A549 (cell line): ENCODE measurements around the gene PIBF1.

Source experiments
- CTCF ChIP-seq: fragments of >200 bp; sonication (Bioruptor Twin); formaldehyde crosslinking; IDR thresholded peaks from 3 replicates; pipeline ENCODE4 v1.5.1; 2016
- JUN ChIP-seq, 2 experiments: fragments of >200 bp; sonication (Bioruptor Twin); formaldehyde crosslinking; IDR thresholded peaks; 2 replicates in 1 of 2; 3 replicates in 1 of 2; pipeline ENCODE4 v1.6.1; 2016 to 2017
- JUNB ChIP-seq: fragments of >200 bp; sonication (Bioruptor Twin); formaldehyde crosslinking; IDR thresholded peaks from 2 replicates; pipeline ENCODE4 v1.6.1; 2016
- MAZ ChIP-seq: fragments of 150-350 bp; IDR thresholded peaks from 2 replicates; pipeline ENCODE4 v1.6.1; 2014; ENCODE audit warnings: antibody characterized with exemption, low read depth, low read length, borderline replicate concordance
- NR3C1 ChIP-seq: fragments of >200 bp; sonication (Bioruptor Twin); formaldehyde crosslinking; IDR thresholded peaks from 3 replicates; pipeline ENCODE4 v1.6.1; 2017
- POLR2A ChIP-seq: IDR thresholded peaks from 2 replicates; pipeline ENCODE4 v1.6.1; 2012; ENCODE audit warnings: mild to moderate bottlenecking, low read length
- REST ChIP-seq: fragments of 200-600 bp; sonication (generic); IDR thresholded peaks from 2 replicates; pipeline ENCODE4 v1.6.1; 2016; ENCODE audit warnings: antibody characterized with exemption, mild to moderate bottlenecking, moderate library complexity
- SREBF2 ChIP-seq: fragments of 450-650 bp; IDR thresholded peaks from 2 replicates; pipeline ENCODE4 v1.6.1; 2014; ENCODE audit warnings: mild to moderate bottlenecking, moderate library complexity
- TFCP2L1 ChIP-seq: fragments of 250-450 bp; sonication (Bioruptor Pico); IDR thresholded peaks from 2 replicates; pipeline ENCODE4 v1.5.0; 2021; ENCODE audit warnings: mild to moderate bottlenecking

GRCh38 chr13:72804301-72804700 is 22.4 kb downstream of the PIBF1 start:
- TF ChIP-seq TFCP2L1 (CRISPR knock-in tag) (no peak), CTCF (no peak), REST (no peak), NR3C1 (no peak), JUN (IDR thresholded peaks at IDR 0.05) (no peak), MAZ (no peak), JUNB (no peak), SREBF2 (no peak), POLR2A (no peak)
